ENCODE measurements around the gene SNRPF. TPM values are rescaled to one million over a fixed set of nuclear protein-coding genes. Genes with fewer than 3 reads are reported as not detected.

SNRPF gene
- total and polyA plus RNA-seq, 2 donors (not counting 1 experiment from before 2014, with no cell fraction given), result 14.2 to 25.0 TPM

GRCh38 chr12:95880895-95881294 lies 22.1 kb downstream of the SNRPF start:
- no peaks in the 10 kb centered on the region for H4K20me1 ChIP-seq (ENCODE audit: control insufficient read depth, extremely low read depth, insufficient read depth, low read length)
- no peaks in the 10 kb centered on the region for H3K79me2 ChIP-seq (ENCODE audit: control insufficient read depth, insufficient read depth, low read length)
- DNase-seq (ENCODE audit: low read depth in 2 of 2), result no peak
- TF ChIP-seq EZH2 (IDR thresholded peaks at IDR 0.05; ENCODE audit: low read length, missing control alignments), result no peak
- TF ChIP-seq CTCF (conservative IDR thresholded peaks at IDR 0.05 in 1 of 2, IDR thresholded peaks at IDR 0.05 in 1 of 2; ENCODE audit: low read depth in 1 of 2, low read length in 2 of 2), result no peak
- H3K4me3 ChIP-seq (replicated peaks in 1 of 4; ENCODE audit: control extremely low read depth in 1 of 4, insufficient read depth in 1 of 4, low read depth in 3 of 4, low read length in 4 of 4), result no peak overlapping the region
- H3K36me3 ChIP-seq (ENCODE audit: control insufficient read depth, insufficient read depth, low read length), result no peaks in the 10 kb centered on the region
- no peaks in the 10 kb centered on the region for H3K9me3 ChIP-seq (ENCODE audit: control insufficient read depth, insufficient read depth, low read depth, low read length)
- H3K9ac ChIP-seq (ENCODE audit: insufficient read depth, low read length), result no peak overlapping the region
- H3K27me3 ChIP-seq (ENCODE audit: control insufficient read depth, insufficient read depth, low read length), result no peaks in the 10 kb centered on the region
- H3K4me1 ChIP-seq (ENCODE audit: control insufficient read depth, extremely low read depth, insufficient read depth, low read length), result peaks cover 5% of the 10 kb centered on the region
- no peak overlapping the region for H3K27ac ChIP-seq (ENCODE audit: insufficient read depth, low read length)
- H2AFZ ChIP-seq (ENCODE audit: low read length), result no peak overlapping the region
- H3K4me2 ChIP-seq (ENCODE audit: extremely low read depth, insufficient read depth, low read length), result no peak overlapping the region

DNA sequence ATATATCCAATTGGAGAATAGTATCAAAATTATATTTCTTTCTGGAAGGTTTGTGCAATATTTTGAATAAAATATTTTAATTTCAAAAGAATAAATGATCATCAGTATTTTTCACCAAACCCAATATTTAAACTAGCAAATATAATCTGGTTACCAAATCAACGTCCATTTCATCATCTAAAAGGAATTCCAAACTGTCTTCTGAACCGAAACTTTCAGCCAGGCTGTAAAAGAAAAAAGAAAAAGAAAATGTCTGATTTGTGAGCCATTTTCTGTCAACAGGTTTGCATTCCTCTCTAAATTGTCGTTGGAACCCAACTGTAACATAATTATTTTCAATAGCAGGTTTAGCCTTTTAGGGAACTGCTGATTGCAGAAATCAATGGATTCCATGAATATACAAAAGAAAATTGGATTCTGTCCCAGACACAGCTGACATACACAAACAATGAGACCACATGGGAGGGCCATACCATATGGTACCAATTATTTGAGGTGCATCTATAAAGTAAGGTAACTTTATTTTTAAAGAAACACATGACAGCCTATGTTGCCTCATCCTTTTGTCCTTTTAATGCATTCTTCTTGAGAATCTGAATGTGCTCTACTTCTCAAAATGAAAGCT lies 22.7 kb downstream of the SNRPF start:
- peak overlapping the region; percentile 8 for H2AFZ ChIP-seq (ENCODE audit: low read length)
- TF ChIP-seq EZH2 (IDR thresholded peaks at IDR 0.05; ENCODE audit: low read length, missing control alignments) (no peak), CTCF (conservative IDR thresholded peaks at IDR 0.05 in 1 of 2, IDR thresholded peaks at IDR 0.05 in 1 of 2; ENCODE audit: low read depth in 1 of 2, low read length in 2 of 2) (no peak)
- H3K9me3 ChIP-seq (ENCODE audit: control insufficient read depth, insufficient read depth, low read depth, low read length), result no peaks in the 10 kb centered on the region
- peak; percentile 40 to 45 for DNase-seq (ENCODE audit: low read depth in 2 of 2)
- no peaks in the 10 kb centered on the region for H3K79me2 ChIP-seq (ENCODE audit: control insufficient read depth, insufficient read depth, low read length)
- H3K4me2 ChIP-seq (ENCODE audit: extremely low read depth, insufficient read depth, low read length), result peak overlapping the region; percentile 72
- no peak overlapping the region for H3K9ac ChIP-seq (ENCODE audit: insufficient read depth, low read length)
- H3K4me3 ChIP-seq (replicated peaks in 1 of 4; ENCODE audit: control extremely low read depth in 1 of 4, insufficient read depth in 1 of 4, low read depth in 3 of 4, low read length in 4 of 4), result peak overlapping the region in 1 of 4 experiments; percentile 6
- no peaks in the 10 kb centered on the region for H3K27me3 ChIP-seq (ENCODE audit: control insufficient read depth, insufficient read depth, low read length)
- H3K27ac ChIP-seq (ENCODE audit: insufficient read depth, low read length), result no peak overlapping the region
- H3K36me3 ChIP-seq (ENCODE audit: control insufficient read depth, insufficient read depth, low read length), result no peaks in the 10 kb centered on the region
- H3K4me1 ChIP-seq (ENCODE audit: control insufficient read depth, extremely low read depth, insufficient read depth, low read length), result peaks cover 5% of the 10 kb centered on the region
- no peaks in the 10 kb centered on the region for H4K20me1 ChIP-seq (ENCODE audit: control insufficient read depth, extremely low read depth, insufficient read depth, low read length)

- no peak overlapping the region for H3K4me3 ChIP-seq (replicated peaks in 1 of 4; ENCODE audit: control extremely low read depth in 1 of 4, insufficient read depth in 1 of 4, low read depth in 3 of 4, low read length in 4 of 4)
- H3K9me3 ChIP-seq (ENCODE audit: control insufficient read depth, insufficient read depth, low read depth, low read length), result no peaks in the 10 kb centered on the region
- no peaks in the 10 kb centered on the region for H3K36me3 ChIP-seq (ENCODE audit: control insufficient read depth, insufficient read depth, low read length)
- peak in 1 of 2 donors; percentile 54 for DNase-seq (ENCODE audit: low read depth in 2 of 2)
- no peak overlapping the region for H3K9ac ChIP-seq (ENCODE audit: insufficient read depth, low read length)
- H2AFZ ChIP-seq (ENCODE audit: low read length), result peak overlapping the region; percentile 8
- peaks cover 5% of the 10 kb centered on the region for H3K4me1 ChIP-seq (ENCODE audit: control insufficient read depth, extremely low read depth, insufficient read depth, low read length)
- H3K27me3 ChIP-seq (ENCODE audit: control insufficient read depth, insufficient read depth, low read length), result no peaks in the 10 kb centered on the region
- TF ChIP-seq CTCF (conservative IDR thresholded peaks at IDR 0.05 in 1 of 2, IDR thresholded peaks at IDR 0.05 in 1 of 2; ENCODE audit: low read depth in 1 of 2, low read length in 2 of 2) (no peak), EZH2 (IDR thresholded peaks at IDR 0.05; ENCODE audit: low read length, missing control alignments) (no peak)
- H3K4me2 ChIP-seq (ENCODE audit: extremely low read depth, insufficient read depth, low read length), result peak overlapping the region; percentile 72
- H3K79me2 ChIP-seq (ENCODE audit: control insufficient read depth, insufficient read depth, low read length), result no peaks in the 10 kb centered on the region
- H3K27ac ChIP-seq (ENCODE audit: insufficient read depth, low read length), result no peak overlapping the region
- H4K20me1 ChIP-seq (ENCODE audit: control insufficient read depth, extremely low read depth, insufficient read depth, low read length), result no peaks in the 10 kb centered on the region
Observed at GRCh38 chr12:95882080-95882479, 23.3 kb downstream of the SNRPF start.
